Neuronal stem cell (in vitro differentiated cells): ENCODE measurements around the gene XPO4.

Experiments
- DNase-seq: peaks from one replicate; pipeline ENCODE4 v3.0.0-alpha.2; 2013; ENCODE audit warnings: low spot score
- H2AFZ ChIP-seq: one replicate; pipeline ENCODE4 v1.6.1; 2013; ENCODE audit warnings: mild to moderate bottlenecking, low read length, inconsistent platforms
- H2AK5ac ChIP-seq: 2 replicates; pipeline ENCODE4 v1.6.1; 2013; ENCODE audit warnings: low read depth, mild to moderate bottlenecking, inconsistent platforms, low read length, moderate library complexity, mixed read lengths
- H2BK120ac ChIP-seq: 2 replicates; pipeline ENCODE4 v1.6.1; 2013; ENCODE audit warnings: low read depth, mild to moderate bottlenecking, inconsistent platforms, low read length, moderate library complexity, mixed read lengths
- H2BK12ac ChIP-seq: one replicate; pipeline ENCODE4 v1.6.1; 2013; ENCODE audit warnings: low read length, inconsistent platforms
- H2BK15ac ChIP-seq: 2 replicates; pipeline ENCODE4 v1.6.1; 2013; ENCODE audit warnings: mild to moderate bottlenecking, low read length, inconsistent platforms, mixed read lengths
- H2BK5ac ChIP-seq: one replicate; pipeline ENCODE4 v1.6.1; 2013; ENCODE audit warnings: inconsistent platforms, mild to moderate bottlenecking, low read length, moderate library complexity
- H3K14ac ChIP-seq: one replicate; pipeline ENCODE4 v1.6.1; 2013; ENCODE audit warnings: low read length, inconsistent platforms
- H3K18ac ChIP-seq: 2 replicates; pipeline ENCODE4 v1.6.1; 2013; ENCODE audit warnings: low read length, inconsistent platforms
- H3K23ac ChIP-seq: 2 replicates; pipeline ENCODE4 v1.6.1; 2013; ENCODE audit warnings: low read depth, mild to moderate bottlenecking, mixed read lengths, low read length, inconsistent platforms; ENCODE audit not compliant: poor library complexity
- H3K27ac ChIP-seq: replicated peaks from 3 replicates; pipeline ENCODE4 v1.5.1; 2013; ENCODE audit warnings: low read length, inconsistent platforms
- H3K27me3 ChIP-seq, 3 experiments: 2 replicates each; pipeline ENCODE4 v1.6.1; 2013; ENCODE audit warnings: low read length in 3 of 3, mild to moderate bottlenecking in 2 of 3, inconsistent platforms in 1 of 3, low read depth in 1 of 3, mixed read lengths in 1 of 3, moderate library complexity in 1 of 3; ENCODE audit not compliant: control insufficient read depth in 3 of 3, insufficient read depth in 3 of 3
- H3K36me3 ChIP-seq, 2 donors: replicated peaks in 1 of 2; 2 replicates each; pipeline ENCODE4 v1.6.1; 2013; ENCODE audit warnings: low read length in 2 of 2; ENCODE audit not compliant: control insufficient read depth in 2 of 2, insufficient read depth in 2 of 2
- H3K4ac ChIP-seq: 2 replicates; pipeline ENCODE4 v1.6.1; 2013; ENCODE audit warnings: inconsistent platforms, mild to moderate bottlenecking, low read length, moderate library complexity
- H3K4me1 ChIP-seq, 2 donors: 1 replicate in 1 of 2; 2 replicates in 1 of 2; pipeline ENCODE4 v1.6.1; 2013; ENCODE audit warnings: low read length in 2 of 2, low read depth in 1 of 2; ENCODE audit not compliant: control insufficient read depth in 2 of 2, insufficient read depth in 1 of 2
- H3K4me2 ChIP-seq: one replicate; pipeline ENCODE4 v1.6.1; 2013; ENCODE audit warnings: mild to moderate bottlenecking, low read length, inconsistent platforms; ENCODE audit not compliant: insufficient read depth, poor library complexity, severe bottlenecking
- H3K4me3 ChIP-seq, 2 donors: 2 replicates each; pipeline ENCODE4 v1.5.1; 2013; ENCODE audit warnings: low read length in 2 of 2, mild to moderate bottlenecking in 2 of 2, inconsistent platforms in 1 of 2, moderate library complexity in 1 of 2
- H3K79me1 ChIP-seq: one replicate; pipeline ENCODE4 v1.6.1; 2013; ENCODE audit warnings: low read depth, mild to moderate bottlenecking, inconsistent platforms, low read length, moderate library complexity
- H3K9ac ChIP-seq: one replicate; pipeline ENCODE4 v1.6.1; 2013; ENCODE audit warnings: mild to moderate bottlenecking, low read depth, low read length, inconsistent platforms; ENCODE audit not compliant: poor library complexity
- H3K9me3 ChIP-seq, 2 donors: replicated peaks in 1 of 2; 2 replicates each; pipeline versions ENCODE3 to v1.6.1; 2013; ENCODE audit warnings: low read length in 2 of 2, mild to moderate bottlenecking in 2 of 2, inconsistent platforms in 1 of 2, low read depth in 1 of 2, mixed read lengths in 1 of 2, moderate library complexity in 1 of 2; ENCODE audit not compliant: control insufficient read depth in 2 of 2, insufficient read depth in 1 of 2
- H4K8ac ChIP-seq: one replicate; pipeline ENCODE4 v1.6.1; 2013; ENCODE audit warnings: low read depth, mild to moderate bottlenecking, inconsistent platforms, low read length, moderate library complexity
- H4K91ac ChIP-seq: one replicate; pipeline ENCODE4 v1.6.1; 2013; ENCODE audit warnings: low read length, low read depth, mild to moderate bottlenecking, inconsistent platforms; ENCODE audit not compliant: poor library complexity
- whole genome bisulfite sequencing, 2 donors: extraction: QIAGEN DNeasy Blood & Tissue Kit; methylation state at CpG; one replicate each; pipeline ENCODE4 v1.1.7; 2013; ENCODE audit warnings: missing lambda C conversion rate in 2 of 2, mixed read lengths in 1 of 2; ENCODE audit not compliant: insufficient read length in 2 of 2, insufficient replicate concordance in 1 of 2; ENCODE audit errors: extremely low coverage in 2 of 2; 5-methylcytosine and 5-hydroxymethylcytosine counted together

Gene XPO4

DNA sequence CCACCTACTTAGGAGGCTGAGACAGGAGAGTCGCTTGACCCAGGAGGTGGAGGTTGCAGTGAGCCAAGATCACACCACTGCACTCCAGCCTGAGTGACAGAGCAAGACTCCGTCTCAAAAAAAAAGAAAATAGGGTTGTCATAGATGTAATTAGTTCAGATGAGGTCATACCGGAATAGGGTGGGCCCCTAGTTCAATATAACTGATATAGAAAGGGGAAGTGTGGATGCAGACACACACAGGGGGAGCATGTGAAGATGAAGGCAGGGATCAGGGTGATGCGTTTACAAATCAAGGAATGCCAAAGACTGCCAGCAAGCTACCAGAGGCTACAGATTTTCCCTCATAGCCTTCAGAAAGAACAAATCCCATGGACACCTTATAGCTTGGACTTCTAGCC lies 104.5 kb downstream of the XPO4 start:
- H3K4me1 ChIP-seq = no peaks in the 10 kb centered on the region
- H4K91ac ChIP-seq = no peak overlapping the region
- H2BK15ac ChIP-seq = no peak overlapping the region
- no peak overlapping the region for H3K18ac ChIP-seq
- H2BK120ac ChIP-seq = no peak overlapping the region
- no peaks in the 10 kb centered on the region for H3K9me3 ChIP-seq
- no peak overlapping the region for H3K14ac ChIP-seq
- H3K27ac ChIP-seq = no peak overlapping the region
- H4K8ac ChIP-seq = no peak overlapping the region
- no peaks in the 10 kb centered on the region for H3K79me1 ChIP-seq
- H3K23ac ChIP-seq = no peak overlapping the region
- WGBS, 2 donors = no CpG with 5 or more reads among the region's 4 CpGs
- no peak overlapping the region for H2AFZ ChIP-seq
- no peak overlapping the region for H3K4me2 ChIP-seq
- DNase-seq = no peak
- no peak overlapping the region for H2BK12ac ChIP-seq
- no peak overlapping the region for H3K4me3 ChIP-seq
- no peak overlapping the region for H2AK5ac ChIP-seq
- no peak overlapping the region for H2BK5ac ChIP-seq
- H3K4ac ChIP-seq = no peak overlapping the region
- no peaks in the 10 kb centered on the region for H3K27me3 ChIP-seq
- H3K9ac ChIP-seq = no peak overlapping the region
- H3K36me3 ChIP-seq = peaks cover 6 to 77% of the 10 kb centered on the region in 2 donors

DNA sequence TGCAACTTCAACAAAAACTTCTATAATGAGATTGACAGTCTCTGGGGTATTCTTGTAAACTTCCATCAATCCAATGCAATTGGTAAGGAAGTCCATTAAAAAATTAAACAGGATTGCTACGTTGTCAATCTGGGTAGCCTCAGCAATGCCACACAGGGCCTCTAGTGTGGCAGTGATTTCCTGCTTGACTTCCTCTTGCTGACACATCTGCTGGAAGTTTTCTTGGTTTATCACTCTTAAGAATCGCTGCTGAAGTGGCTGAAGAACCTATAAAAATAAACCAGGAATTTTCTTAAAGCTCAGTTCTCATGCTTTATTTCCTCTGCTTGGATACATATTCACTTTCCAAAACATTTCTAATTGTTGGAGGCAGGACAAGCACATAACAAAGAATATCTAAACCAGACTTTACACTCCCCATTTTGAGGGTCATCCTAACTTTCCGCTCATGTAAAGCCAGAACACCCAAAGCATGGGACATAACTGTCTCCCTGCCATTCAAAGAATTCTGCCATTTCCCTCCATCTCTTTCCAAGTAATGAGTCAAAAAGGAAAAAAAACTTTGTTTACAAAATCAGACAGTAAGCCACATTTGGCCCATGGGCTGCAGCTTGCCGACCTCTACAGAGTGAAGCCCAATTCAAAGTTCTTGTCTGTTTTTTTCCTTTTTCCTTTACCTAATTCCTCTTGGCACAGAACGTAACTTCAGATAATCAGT lies 105.6 kb downstream of the XPO4 start:
- Histone ChIP-seq H3K9ac (no peak overlapping the region), H3K14ac (no peak overlapping the region), H3K18ac (no peak overlapping the region), H3K27me3 (no peaks in the 10 kb centered on the region), H2AK5ac (no peak overlapping the region), H3K27ac (no peak overlapping the region), H3K4me3 (no peak overlapping the region), H3K4me1 (no peaks in the 10 kb centered on the region), H4K8ac (no peak overlapping the region), H3K4ac (no peak overlapping the region), H2BK12ac (no peak overlapping the region), H2AFZ (no peak overlapping the region), H3K23ac (no peak overlapping the region), H2BK15ac (no peak overlapping the region), H3K36me3 (peaks cover 6 to 78% of the 10 kb centered on the region in 2 donors), H4K91ac (no peak overlapping the region), H3K79me1 (no peaks in the 10 kb centered on the region), H2BK120ac (no peak overlapping the region), H3K9me3 (no peaks in the 10 kb centered on the region), H2BK5ac (no peak overlapping the region), H3K4me2 (no peak overlapping the region)
- no CpG with 5 or more reads among the region's 5 CpGs for WGBS, 2 donors
- DNase-seq = no peak

DNA sequence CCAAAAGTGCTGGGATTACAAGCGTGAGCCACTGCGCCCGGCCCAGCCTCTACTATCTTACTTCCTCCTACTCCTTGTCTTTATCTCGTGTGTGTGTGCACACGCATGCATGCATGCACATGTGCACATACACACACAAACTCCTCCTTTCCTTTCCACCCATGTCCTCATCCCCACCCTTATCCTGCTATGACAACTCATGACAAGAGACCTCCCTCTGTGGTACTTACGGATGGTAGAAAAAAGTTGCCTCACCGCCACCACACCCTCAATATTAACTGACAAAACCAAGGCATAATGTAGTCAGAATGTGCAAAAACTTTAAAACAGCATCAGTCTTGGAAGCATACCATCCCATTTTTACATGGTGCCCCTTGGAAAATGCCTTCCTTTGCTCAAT lies 112.9 kb downstream of the XPO4 start:
- DNase-seq = no peak
- H3K4me2 ChIP-seq = no peak overlapping the region
- no peak overlapping the region for H2BK12ac ChIP-seq
- no peaks in the 10 kb centered on the region for H3K4me1 ChIP-seq
- no peak overlapping the region for H3K23ac ChIP-seq
- H3K9ac ChIP-seq = no peak overlapping the region
- H2BK120ac ChIP-seq = no peak overlapping the region
- H3K27ac ChIP-seq = no peak overlapping the region
- H3K36me3 ChIP-seq = peaks cover 3 to 61% of the 10 kb centered on the region in 2 donors
- H3K18ac ChIP-seq = no peak overlapping the region
- no peak overlapping the region for H2AFZ ChIP-seq
- H4K91ac ChIP-seq = no peak overlapping the region
- H2BK15ac ChIP-seq = no peak overlapping the region
- H3K4ac ChIP-seq = no peak overlapping the region
- H3K14ac ChIP-seq = no peak overlapping the region
- H2AK5ac ChIP-seq = no peak overlapping the region
- H3K9me3 ChIP-seq = no peaks in the 10 kb centered on the region
- no peaks in the 10 kb centered on the region for H3K27me3 ChIP-seq
- no CpG with 5 or more reads among the region's 7 CpGs for WGBS, 2 donors
- H3K79me1 ChIP-seq = no peaks in the 10 kb centered on the region
- H4K8ac ChIP-seq = no peak overlapping the region
- no peak overlapping the region for H3K4me3 ChIP-seq
- H2BK5ac ChIP-seq = no peak overlapping the region

DNA sequence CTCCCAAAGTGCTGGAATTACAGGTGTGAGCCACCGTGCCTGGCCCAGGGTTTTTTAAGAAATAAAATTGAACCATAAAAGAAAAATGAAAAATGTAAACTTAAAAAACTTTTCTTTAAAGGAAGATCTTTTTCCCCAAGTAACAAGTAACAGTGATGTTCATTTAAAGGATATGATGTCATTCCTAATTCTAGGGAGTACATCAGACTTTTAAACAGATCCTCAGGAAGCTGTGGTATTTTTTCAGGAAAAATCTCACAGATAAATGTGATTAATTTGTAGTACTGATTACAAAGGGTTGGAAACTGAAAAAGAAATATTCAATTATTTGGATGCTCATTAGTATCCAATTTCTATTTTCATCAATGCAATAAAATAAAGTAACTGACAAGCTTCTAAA lies 114.2 kb downstream of the XPO4 start:
- H3K18ac ChIP-seq = no peak overlapping the region
- H3K4me2 ChIP-seq = no peak overlapping the region
- no peak overlapping the region for H3K23ac ChIP-seq
- peaks cover 4 to 58% of the 10 kb centered on the region in 2 donors for H3K36me3 ChIP-seq
- no peaks in the 10 kb centered on the region for H3K9me3 ChIP-seq
- no peaks in the 10 kb centered on the region for H3K27me3 ChIP-seq
- H2BK15ac ChIP-seq = no peak overlapping the region
- H4K91ac ChIP-seq = no peak overlapping the region
- no peak overlapping the region for H3K27ac ChIP-seq
- H3K4ac ChIP-seq = no peak overlapping the region
- H2BK5ac ChIP-seq = no peak overlapping the region
- no peak for DNase-seq
- H3K14ac ChIP-seq = no peak overlapping the region
- H2BK12ac ChIP-seq = no peak overlapping the region
- no peak overlapping the region for H2AFZ ChIP-seq
- no peaks in the 10 kb centered on the region for H3K4me1 ChIP-seq
- H3K9ac ChIP-seq = no peak overlapping the region
- no peaks in the 10 kb centered on the region for H3K79me1 ChIP-seq
- no CpG with 5 or more reads among the region's 1 CpG for WGBS, 2 donors
- no peak overlapping the region for H2BK120ac ChIP-seq
- no peak overlapping the region for H4K8ac ChIP-seq
- no peak overlapping the region for H2AK5ac ChIP-seq
- no peak overlapping the region for H3K4me3 ChIP-seq
